GM23338 (cell line): ENCODE measurements around the gene P2RY8. TPM values are rescaled to one million over a fixed set of nuclear protein-coding genes. Genes with fewer than 3 reads are reported as not detected.

ENCODE experiments used
- ATAC-seq: fragments of 200-7000 bp; cut with Tn5 transposase; 3 replicates; pipeline ENCODE4 v1.9.1; 2020
- DNase-seq: peaks from one replicate; pipeline ENCODE4 v3.0.0-alpha.2; 2015; ENCODE audit warnings: low spot score
- H2AFZ ChIP-seq: fragments of 200-600 bp; sonication (generic); 2 replicates; pipeline ENCODE4 v1.8.0; 2016; ENCODE audit warnings: antibody characterized with exemption, mild to moderate bottlenecking, moderate library complexity
- H3F3A ChIP-seq: fragments of 200-600 bp; sonication (generic); replicated peaks from 2 replicates; pipeline ENCODE4 v1.8.0; 2017; ENCODE audit warnings: antibody characterized with exemption, mixed run types, low read depth
- H3K27ac ChIP-seq: fragments of 200-600 bp; sonication (generic); 2 replicates; pipeline ENCODE4 v1.6.1; 2016; ENCODE audit warnings: low read depth
- H3K27me3 ChIP-seq: fragments of 200-600 bp; sonication (generic); 2 replicates; pipeline ENCODE4 v1.8.0; 2016; ENCODE audit warnings: mild to moderate bottlenecking, mixed run types, moderate library complexity; ENCODE audit not compliant: insufficient read depth
- H3K36me3 ChIP-seq: fragments of 200-600 bp; sonication (generic); 2 replicates; pipeline ENCODE4 v1.8.0; 2016; ENCODE audit warnings: mild to moderate bottlenecking; ENCODE audit not compliant: insufficient read depth
- H3K4me1 ChIP-seq: fragments of 200-600 bp; sonication (generic); 2 replicates; pipeline ENCODE4 v1.8.0; 2016; ENCODE audit warnings: mild to moderate bottlenecking, moderate library complexity; ENCODE audit not compliant: insufficient read depth
- H3K4me2 ChIP-seq: fragments of 200-600 bp; sonication (generic); 2 replicates; pipeline ENCODE4 v1.7.1; 2017; ENCODE audit warnings: mixed run types
- H3K4me3 ChIP-seq: fragments of 200-600 bp; sonication (generic); 2 replicates; pipeline ENCODE4 v1.6.1; 2016; ENCODE audit warnings: mixed run types
- H3K79me2 ChIP-seq: fragments of 200-600 bp; sonication (generic); replicated peaks from 2 replicates; pipeline ENCODE4 v1.8.0; 2017; ENCODE audit warnings: mild to moderate bottlenecking; ENCODE audit not compliant: insufficient read depth
- H3K9me2 ChIP-seq: fragments of 200-600 bp; sonication (generic); 2 replicates; pipeline ENCODE4 v1.8.0; 2017; ENCODE audit not compliant: insufficient read depth
- H4K20me1 ChIP-seq: fragments of 200-600 bp; sonication (generic); replicated peaks from 2 replicates; pipeline ENCODE4 v1.8.0; 2017; ENCODE audit warnings: mild to moderate bottlenecking; ENCODE audit not compliant: insufficient read depth
- H3K27ac Mint-ChIP-seq: 2 replicates; pipeline ENCODE4 v1.8.0; 2020; ENCODE audit warnings: inconsistent platforms, mild to moderate bottlenecking, moderate library complexity, mixed read lengths
- H3K27me3 Mint-ChIP-seq: 3 replicates; pipeline ENCODE4 v1.8.0; 2022; ENCODE audit warnings: low read depth, mild to moderate bottlenecking, moderate library complexity, mixed read lengths, inconsistent platforms; ENCODE audit not compliant: insufficient read depth, poor library complexity
- H3K36me3 Mint-ChIP-seq: 3 replicates; pipeline ENCODE4 v1.8.0; 2021; ENCODE audit warnings: low read depth, mild to moderate bottlenecking, inconsistent platforms, moderate library complexity, mixed read lengths
- H3K4me1 Mint-ChIP-seq: 3 replicates; pipeline ENCODE4 v1.8.0; 2020; ENCODE audit warnings: mild to moderate bottlenecking, inconsistent platforms, mixed read lengths
- H3K4me3 Mint-ChIP-seq: 3 replicates; pipeline ENCODE4 v1.8.0; 2021; ENCODE audit warnings: moderate library complexity, mild to moderate bottlenecking, inconsistent platforms, mixed read lengths
- H3K9me3 Mint-ChIP-seq: 3 replicates; pipeline ENCODE4 v1.8.0; 2020; ENCODE audit warnings: moderate library complexity, mild to moderate bottlenecking, inconsistent platforms, mixed read lengths
- CREB1 ChIP-seq: fragments of 250-450 bp; sonication (Bioruptor Pico); IDR thresholded peaks from 2 replicates; pipeline ENCODE4 v1.5.0; 2020; ENCODE audit warnings: low read depth, mild to moderate bottlenecking, moderate library complexity
- ETS1 ChIP-seq: IDR thresholded peaks from 2 replicates; pipeline ENCODE4 v1.6.1; 2016; ENCODE audit warnings: antibody characterized with exemption
- EZH2 ChIP-seq: fragments of 200-600 bp; sonication (generic); IDR thresholded peaks from one replicate; pipeline ENCODE4 v1.8.0; 2017; ENCODE audit warnings: antibody characterized with exemption, mild to moderate bottlenecking, low read depth; ENCODE audit not compliant: unreplicated experiment
- EZH2phosphoT487 ChIP-seq: fragments of 200-600 bp; sonication (generic); IDR thresholded peaks from one replicate; pipeline ENCODE4 v1.8.1; 2018; ENCODE audit warnings: antibody characterized with exemption; ENCODE audit not compliant: unreplicated experiment
- JUNB ChIP-seq: IDR thresholded peaks from one replicate; pipeline ENCODE4 v1.6.1; 2016; ENCODE audit warnings: antibody characterized with exemption; ENCODE audit not compliant: unreplicated experiment
- POLR2AphosphoS5 ChIP-seq: IDR thresholded peaks from 2 replicates; pipeline ENCODE4 v1.6.1; 2016; ENCODE audit warnings: antibody characterized with exemption, low read depth
- STAT1 ChIP-seq: IDR thresholded peaks from one replicate; pipeline ENCODE4 v1.6.1; 2016; ENCODE audit warnings: antibody characterized with exemption; ENCODE audit not compliant: unreplicated experiment
- ZNF331 ChIP-seq: fragments of 250-450 bp; sonication (Bioruptor Pico); IDR thresholded peaks from 2 replicates; pipeline ENCODE4 v1.5.0; 2020; ENCODE audit warnings: low read depth, mild to moderate bottlenecking, moderate library complexity
- ZNF462 ChIP-seq: fragments of 250-450 bp; sonication (Bioruptor Pico); IDR thresholded peaks from 2 replicates; pipeline ENCODE4 v1.5.0; 2020; ENCODE audit warnings: mild to moderate bottlenecking, moderate library complexity
- polyA plus RNA-seq: library from polyadenylated mRNA; unstranded; fragments of >200 nt; fragmentation: Nextera tagmentation; extraction: Ambion mirVana; gene quantifications from 2 replicates; pipeline ENCODE4 v1.2.1, GENCODE V29; 2016
- total RNA-seq: library from RNA; depleted of rRNA; stranded (reverse); fragments of >200 nt; shearing (Covaris generic); gene quantifications from 2 replicates; pipeline ENCODE4 v1.2.3, GENCODE V29; 2014
- TF ChIP-seq, protein P1 (sequence below): IDR thresholded peaks from one replicate; pipeline ENCODE4 v1.6.1; 2018; ENCODE audit warnings: antibody characterized with exemption; ENCODE audit not compliant: unreplicated experiment

The P2RY8 gene
- total and polyA plus RNA-seq, 2 experiments from 2014 or later: 0.24 TPM; not detected in 1

DNA sequence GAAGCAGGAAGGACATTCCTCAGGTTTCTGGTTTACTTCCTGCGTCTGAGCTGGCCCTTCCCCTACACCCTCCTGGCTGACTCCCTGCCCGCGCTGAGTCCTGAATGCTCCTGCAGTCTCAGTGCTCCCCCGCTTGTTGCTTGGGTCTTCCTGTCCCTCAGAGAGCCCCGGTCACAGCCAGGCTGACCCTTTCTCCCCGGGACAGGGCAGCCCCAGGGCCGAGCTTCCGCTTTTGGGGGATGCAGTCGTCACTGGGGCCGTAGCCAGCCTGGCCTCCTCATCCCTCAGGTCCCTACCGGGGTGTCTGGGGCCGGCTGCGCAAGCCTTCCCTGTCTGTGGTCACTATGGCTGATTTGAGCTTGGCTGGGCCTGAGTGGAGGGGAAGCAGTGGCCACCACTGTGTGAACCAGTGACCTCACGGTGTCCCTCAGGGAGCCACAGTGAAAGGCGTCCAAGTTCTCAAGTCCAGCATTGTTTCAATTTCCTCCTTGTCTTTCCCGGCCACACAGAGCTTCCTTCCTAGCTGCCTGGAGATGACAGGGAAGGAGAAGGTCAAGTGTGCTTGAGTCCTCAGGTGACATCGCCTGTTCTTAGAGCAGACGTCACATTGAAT, 50.1 kb downstream of the P2RY8 start (continued):
- TF ChIP-seq, protein P1, sequence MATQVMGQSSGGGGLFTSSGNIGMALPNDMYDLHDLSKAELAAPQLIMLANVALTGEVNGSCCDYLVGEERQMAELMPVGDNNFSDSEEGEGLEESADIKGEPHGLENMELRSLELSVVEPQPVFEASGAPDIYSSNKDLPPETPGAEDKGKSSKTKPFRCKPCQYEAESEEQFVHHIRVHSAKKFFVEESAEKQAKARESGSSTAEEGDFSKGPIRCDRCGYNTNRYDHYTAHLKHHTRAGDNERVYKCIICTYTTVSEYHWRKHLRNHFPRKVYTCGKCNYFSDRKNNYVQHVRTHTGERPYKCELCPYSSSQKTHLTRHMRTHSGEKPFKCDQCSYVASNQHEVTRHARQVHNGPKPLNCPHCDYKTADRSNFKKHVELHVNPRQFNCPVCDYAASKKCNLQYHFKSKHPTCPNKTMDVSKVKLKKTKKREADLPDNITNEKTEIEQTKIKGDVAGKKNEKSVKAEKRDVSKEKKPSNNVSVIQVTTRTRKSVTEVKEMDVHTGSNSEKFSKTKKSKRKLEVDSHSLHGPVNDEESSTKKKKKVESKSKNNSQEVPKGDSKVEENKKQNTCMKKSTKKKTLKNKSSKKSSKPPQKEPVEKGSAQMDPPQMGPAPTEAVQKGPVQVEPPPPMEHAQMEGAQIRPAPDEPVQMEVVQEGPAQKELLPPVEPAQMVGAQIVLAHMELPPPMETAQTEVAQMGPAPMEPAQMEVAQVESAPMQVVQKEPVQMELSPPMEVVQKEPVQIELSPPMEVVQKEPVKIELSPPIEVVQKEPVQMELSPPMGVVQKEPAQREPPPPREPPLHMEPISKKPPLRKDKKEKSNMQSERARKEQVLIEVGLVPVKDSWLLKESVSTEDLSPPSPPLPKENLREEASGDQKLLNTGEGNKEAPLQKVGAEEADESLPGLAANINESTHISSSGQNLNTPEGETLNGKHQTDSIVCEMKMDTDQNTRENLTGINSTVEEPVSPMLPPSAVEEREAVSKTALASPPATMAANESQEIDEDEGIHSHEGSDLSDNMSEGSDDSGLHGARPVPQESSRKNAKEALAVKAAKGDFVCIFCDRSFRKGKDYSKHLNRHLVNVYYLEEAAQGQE: no peak

DNA sequence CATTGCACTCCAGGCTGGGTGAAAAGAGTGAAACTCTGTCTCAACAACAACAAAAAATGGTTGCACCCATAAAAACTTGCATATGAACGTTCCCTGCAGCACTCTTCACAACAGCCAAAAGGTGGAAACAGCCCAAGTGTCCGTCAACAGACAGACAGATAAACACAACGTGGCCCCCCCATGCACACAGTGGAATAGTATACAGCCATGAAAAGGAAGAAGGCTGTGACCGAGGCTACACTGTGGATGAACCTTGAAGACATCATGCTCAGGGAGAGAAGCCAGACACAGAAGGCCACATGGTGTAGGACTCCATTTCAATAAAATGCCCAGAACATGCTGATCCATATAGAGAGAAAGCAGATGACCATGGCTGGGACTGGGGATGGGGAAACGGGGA, 50.8 kb downstream of the P2RY8 start:
- Histone ChIP-seq H2AFZ (no peak overlapping the region), H3K27me3 (no peaks in the 10 kb centered on the region), H3K27ac (no peak overlapping the region), H3K4me3 (no peak overlapping the region), H4K20me1 (no peaks in the 10 kb centered on the region), H3K4me1 (no peaks in the 10 kb centered on the region), H3F3A (peaks cover 14% of the 10 kb centered on the region; the same call in 1 of the 2 replicates), H3K79me2 (no peaks in the 10 kb centered on the region), H3K9me2 (no peaks in the 10 kb centered on the region), H3K36me3 (no peaks in the 10 kb centered on the region), H3K4me2 (no peak overlapping the region)
- Mint-ChIP-seq H3K27ac (no peak overlapping the region), H3K27me3 (peaks cover 19% of the 10 kb centered on the region), H3K9me3 (peaks cover 71% of the 10 kb centered on the region), H3K4me3 (no peak overlapping the region), H3K4me1 (peaks cover 5% of the 10 kb centered on the region; the same call in 1 of the 3 replicates), H3K36me3 (peaks cover 27% of the 10 kb centered on the region)
- no peak for ATAC-seq
- DNase-seq: no peak
- TF ChIP-seq STAT1: no peak
- TF ChIP-seq EZH2phosphoT487: no peak
- TF ChIP-seq, protein P1: no peak
- TF ChIP-seq ETS1: no peak
- TF ChIP-seq EZH2: no peak
- no peak for TF ChIP-seq POLR2AphosphoS5
- no peak for TF ChIP-seq JUNB
- TF ChIP-seq ZNF462 (CRISPR knock-in tag): no peak
- TF ChIP-seq ZNF331 (CRISPR knock-in tag): no peak
- TF ChIP-seq CREB1: no peak
